ENCODE results near the gene SCUBE1.

- TF ChIP-seq, protein P1, sequence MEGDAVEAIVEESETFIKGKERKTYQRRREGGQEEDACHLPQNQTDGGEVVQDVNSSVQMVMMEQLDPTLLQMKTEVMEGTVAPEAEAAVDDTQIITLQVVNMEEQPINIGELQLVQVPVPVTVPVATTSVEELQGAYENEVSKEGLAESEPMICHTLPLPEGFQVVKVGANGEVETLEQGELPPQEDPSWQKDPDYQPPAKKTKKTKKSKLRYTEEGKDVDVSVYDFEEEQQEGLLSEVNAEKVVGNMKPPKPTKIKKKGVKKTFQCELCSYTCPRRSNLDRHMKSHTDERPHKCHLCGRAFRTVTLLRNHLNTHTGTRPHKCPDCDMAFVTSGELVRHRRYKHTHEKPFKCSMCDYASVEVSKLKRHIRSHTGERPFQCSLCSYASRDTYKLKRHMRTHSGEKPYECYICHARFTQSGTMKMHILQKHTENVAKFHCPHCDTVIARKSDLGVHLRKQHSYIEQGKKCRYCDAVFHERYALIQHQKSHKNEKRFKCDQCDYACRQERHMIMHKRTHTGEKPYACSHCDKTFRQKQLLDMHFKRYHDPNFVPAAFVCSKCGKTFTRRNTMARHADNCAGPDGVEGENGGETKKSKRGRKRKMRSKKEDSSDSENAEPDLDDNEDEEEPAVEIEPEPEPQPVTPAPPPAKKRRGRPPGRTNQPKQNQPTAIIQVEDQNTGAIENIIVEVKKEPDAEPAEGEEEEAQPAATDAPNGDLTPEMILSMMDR (conservative IDR thresholded peaks at IDR 0.05; ENCODE audit: low read depth, low read length) = no peak
- TF ChIP-seq POLR2A (IDR thresholded peaks at IDR 0.05; ENCODE audit: low read depth, low read length) (no peak), RAD21 (IDR thresholded peaks at IDR 0.05; ENCODE audit: low read length) (no peak), CEBPB (IDR thresholded peaks at IDR 0.05; ENCODE audit: low read depth, low read length) (no peak), SMC3 (IDR thresholded peaks at IDR 0.05; ENCODE audit: low read depth, low read length) (no peak), FOS (IDR thresholded peaks at IDR 0.05; ENCODE audit: low read depth, low read length) (no peak), CHD1 (IDR thresholded peaks at IDR 0.05; ENCODE audit: low read depth, low read length) (no peak), MXI1 (IDR thresholded peaks at IDR 0.05; ENCODE audit: borderline replicate concordance, low read depth, low read length) (no peak), RCOR1 (IDR thresholded peaks at IDR 0.05; ENCODE audit: insufficient replicate concordance, low read length) (no peak), ELK1 (IDR thresholded peaks at IDR 0.05; ENCODE audit: borderline replicate concordance, low read depth, low read length) (no peak), BHLHE40 (IDR thresholded peaks at IDR 0.05; ENCODE audit: low read depth, low read length) (no peak)
- TF ChIP-seq, protein P2, sequence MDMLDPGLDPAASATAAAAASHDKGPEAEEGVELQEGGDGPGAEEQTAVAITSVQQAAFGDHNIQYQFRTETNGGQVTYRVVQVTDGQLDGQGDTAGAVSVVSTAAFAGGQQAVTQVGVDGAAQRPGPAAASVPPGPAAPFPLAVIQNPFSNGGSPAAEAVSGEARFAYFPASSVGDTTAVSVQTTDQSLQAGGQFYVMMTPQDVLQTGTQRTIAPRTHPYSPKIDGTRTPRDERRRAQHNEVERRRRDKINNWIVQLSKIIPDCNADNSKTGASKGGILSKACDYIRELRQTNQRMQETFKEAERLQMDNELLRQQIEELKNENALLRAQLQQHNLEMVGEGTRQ (IDR thresholded peaks at IDR 0.05; ENCODE audit: low read depth, low read length) = no peak
Observed at GRCh38 chr22:43209523-43209890, 133.7 kb downstream of the SCUBE1 start.

Measured in IMR-90 (cell line).